GM23338 (cell line): ENCODE results near the gene POLD4. TPM values are rescaled to one million over a fixed set of nuclear protein-coding genes. Genes with fewer than 3 reads are reported as not detected.

ENCODE experiments used
- ATAC-seq: fragments of 200-7000 bp; cut with Tn5 transposase; 3 replicates; pipeline ENCODE4 v1.9.1; 2020
- DNase-seq: peaks from one replicate; pipeline ENCODE4 v3.0.0-alpha.2; 2015; ENCODE audit warnings: low spot score
- H2AFZ ChIP-seq: fragments of 200-600 bp; sonication (generic); 2 replicates; pipeline ENCODE4 v1.8.0; 2016; ENCODE audit warnings: antibody characterized with exemption, mild to moderate bottlenecking, moderate library complexity
- H3F3A ChIP-seq: fragments of 200-600 bp; sonication (generic); replicated peaks from 2 replicates; pipeline ENCODE4 v1.8.0; 2017; ENCODE audit warnings: antibody characterized with exemption, mixed run types, low read depth
- H3K27ac ChIP-seq: fragments of 200-600 bp; sonication (generic); 2 replicates; pipeline ENCODE4 v1.6.1; 2016; ENCODE audit warnings: low read depth
- H3K27me3 ChIP-seq: fragments of 200-600 bp; sonication (generic); 2 replicates; pipeline ENCODE4 v1.8.0; 2016; ENCODE audit warnings: mild to moderate bottlenecking, mixed run types, moderate library complexity; ENCODE audit not compliant: insufficient read depth
- H3K36me3 ChIP-seq: fragments of 200-600 bp; sonication (generic); 2 replicates; pipeline ENCODE4 v1.8.0; 2016; ENCODE audit warnings: mild to moderate bottlenecking; ENCODE audit not compliant: insufficient read depth
- H3K4me1 ChIP-seq: fragments of 200-600 bp; sonication (generic); 2 replicates; pipeline ENCODE4 v1.8.0; 2016; ENCODE audit warnings: mild to moderate bottlenecking, moderate library complexity; ENCODE audit not compliant: insufficient read depth
- H3K4me2 ChIP-seq: fragments of 200-600 bp; sonication (generic); 2 replicates; pipeline ENCODE4 v1.7.1; 2017; ENCODE audit warnings: mixed run types
- H3K4me3 ChIP-seq: fragments of 200-600 bp; sonication (generic); 2 replicates; pipeline ENCODE4 v1.6.1; 2016; ENCODE audit warnings: mixed run types
- H3K79me2 ChIP-seq: fragments of 200-600 bp; sonication (generic); replicated peaks from 2 replicates; pipeline ENCODE4 v1.8.0; 2017; ENCODE audit warnings: mild to moderate bottlenecking; ENCODE audit not compliant: insufficient read depth
- H3K9me2 ChIP-seq: fragments of 200-600 bp; sonication (generic); 2 replicates; pipeline ENCODE4 v1.8.0; 2017; ENCODE audit not compliant: insufficient read depth
- H4K20me1 ChIP-seq: fragments of 200-600 bp; sonication (generic); replicated peaks from 2 replicates; pipeline ENCODE4 v1.8.0; 2017; ENCODE audit warnings: mild to moderate bottlenecking; ENCODE audit not compliant: insufficient read depth
- H3K27ac Mint-ChIP-seq: 2 replicates; pipeline ENCODE4 v1.8.0; 2020; ENCODE audit warnings: inconsistent platforms, mild to moderate bottlenecking, moderate library complexity, mixed read lengths
- H3K27me3 Mint-ChIP-seq: 3 replicates; pipeline ENCODE4 v1.8.0; 2022; ENCODE audit warnings: low read depth, mild to moderate bottlenecking, moderate library complexity, mixed read lengths, inconsistent platforms; ENCODE audit not compliant: insufficient read depth, poor library complexity
- H3K36me3 Mint-ChIP-seq: 3 replicates; pipeline ENCODE4 v1.8.0; 2021; ENCODE audit warnings: low read depth, mild to moderate bottlenecking, inconsistent platforms, moderate library complexity, mixed read lengths
- H3K4me1 Mint-ChIP-seq: 3 replicates; pipeline ENCODE4 v1.8.0; 2020; ENCODE audit warnings: mild to moderate bottlenecking, inconsistent platforms, mixed read lengths
- H3K4me3 Mint-ChIP-seq: 3 replicates; pipeline ENCODE4 v1.8.0; 2021; ENCODE audit warnings: moderate library complexity, mild to moderate bottlenecking, inconsistent platforms, mixed read lengths
- H3K9me3 Mint-ChIP-seq: 3 replicates; pipeline ENCODE4 v1.8.0; 2020; ENCODE audit warnings: moderate library complexity, mild to moderate bottlenecking, inconsistent platforms, mixed read lengths
- CREB1 ChIP-seq: fragments of 250-450 bp; sonication (Bioruptor Pico); IDR thresholded peaks from 2 replicates; pipeline ENCODE4 v1.5.0; 2020; ENCODE audit warnings: low read depth, mild to moderate bottlenecking, moderate library complexity
- CTCF ChIP-seq, 2 experiments: fragments of 200-600 bp in 1 of 2; sonication (generic) in 1 of 2; conservative IDR thresholded peaks; 2 replicates each; pipeline versions ENCODE4 v1.5.1 to v1.6.1; 2016 to 2017; ENCODE audit warnings: antibody characterized with exemption in 2 of 2, low read depth in 2 of 2, mild to moderate bottlenecking in 2 of 2, moderate library complexity in 1 of 2
- ETS1 ChIP-seq: IDR thresholded peaks from 2 replicates; pipeline ENCODE4 v1.6.1; 2016; ENCODE audit warnings: antibody characterized with exemption
- EZH2 ChIP-seq: fragments of 200-600 bp; sonication (generic); IDR thresholded peaks from one replicate; pipeline ENCODE4 v1.8.0; 2017; ENCODE audit warnings: antibody characterized with exemption, mild to moderate bottlenecking, low read depth; ENCODE audit not compliant: unreplicated experiment
- EZH2phosphoT487 ChIP-seq: fragments of 200-600 bp; sonication (generic); IDR thresholded peaks from one replicate; pipeline ENCODE4 v1.8.1; 2018; ENCODE audit warnings: antibody characterized with exemption; ENCODE audit not compliant: unreplicated experiment
- JUNB ChIP-seq: IDR thresholded peaks from one replicate; pipeline ENCODE4 v1.6.1; 2016; ENCODE audit warnings: antibody characterized with exemption; ENCODE audit not compliant: unreplicated experiment
- NANOG ChIP-seq: IDR thresholded peaks from 2 replicates; pipeline ENCODE4 v1.6.1; 2016; ENCODE audit warnings: antibody characterized with exemption, borderline replicate concordance
- POLR2AphosphoS5 ChIP-seq: IDR thresholded peaks from 2 replicates; pipeline ENCODE4 v1.6.1; 2016; ENCODE audit warnings: antibody characterized with exemption, low read depth
- REST ChIP-seq: IDR thresholded peaks from one replicate; pipeline ENCODE4 v1.6.1; 2018; ENCODE audit warnings: antibody characterized with exemption; ENCODE audit not compliant: unreplicated experiment
- STAT1 ChIP-seq: IDR thresholded peaks from one replicate; pipeline ENCODE4 v1.6.1; 2016; ENCODE audit warnings: antibody characterized with exemption; ENCODE audit not compliant: unreplicated experiment
- ZNF114 ChIP-seq: fragments of 250-450 bp; sonication (Bioruptor Pico); IDR thresholded peaks from 2 replicates; pipeline ENCODE4 v1.5.0; 2020; ENCODE audit warnings: mild to moderate bottlenecking, moderate library complexity
- ZNF331 ChIP-seq: fragments of 250-450 bp; sonication (Bioruptor Pico); IDR thresholded peaks from 2 replicates; pipeline ENCODE4 v1.5.0; 2020; ENCODE audit warnings: low read depth, mild to moderate bottlenecking, moderate library complexity
- polyA plus RNA-seq: library from polyadenylated mRNA; unstranded; fragments of >200 nt; fragmentation: Nextera tagmentation; extraction: Ambion mirVana; gene quantifications from 2 replicates; pipeline ENCODE4 v1.2.1, GENCODE V29; 2016
- total RNA-seq: library from RNA; depleted of rRNA; stranded (reverse); fragments of >200 nt; shearing (Covaris generic); gene quantifications from 2 replicates; pipeline ENCODE4 v1.2.3, GENCODE V29; 2014
- TF ChIP-seq, protein P1 (sequence below): fragments of 250-450 bp; sonication (Bioruptor Pico); IDR thresholded peaks from 2 replicates; pipeline ENCODE4 v1.5.0; 2020; ENCODE audit warnings: mild to moderate bottlenecking, moderate library complexity

The POLD4 gene
- total and polyA plus RNA-seq, 2 experiments from 2014 or later, result 16.2 to 23.0 TPM

- Mint-ChIP-seq H3K27ac (no peak overlapping the region), H3K4me1 (peaks cover 46% of the 10 kb centered on the region), H3K36me3 (no peaks in the 10 kb centered on the region; the same call in 2 of the 3 replicates), H3K27me3 (peaks cover 37% of the 10 kb centered on the region), H3K4me3 (0 out of 3 replicates have a peak overlapping the region, but pooled peaks have one; percentile 7), H3K9me3 (no peaks in the 10 kb centered on the region)
- ATAC-seq (peak; percentile 0; the same call in 1 of the 3 replicates), DNase-seq (no peak)
- H2AFZ ChIP-seq, result no peak overlapping the region
- no peaks in the 10 kb centered on the region for H3K9me2 ChIP-seq
- H3K27ac ChIP-seq, result no peak overlapping the region
- peaks cover 74% of the 10 kb centered on the region for H3K27me3 ChIP-seq
- peak overlapping the region; percentile 87 for H3K4me2 ChIP-seq
- H3K4me1 ChIP-seq, result peaks cover 34% of the 10 kb centered on the region
- no peaks in the 10 kb centered on the region for H4K20me1 ChIP-seq
- H3K36me3 ChIP-seq, result no peaks in the 10 kb centered on the region
- H3K79me2 ChIP-seq, result no peaks in the 10 kb centered on the region
- 0 out of 2 replicates have a peak overlapping the region, but pooled peaks have one; percentile 28 for H3K4me3 ChIP-seq
- 0 out of 2 replicates have a peak, but pooled peaks cover 4% of the 10 kb centered on the region for H3F3A ChIP-seq
- no peak for TF ChIP-seq STAT1
- no peak for TF ChIP-seq CREB1
- TF ChIP-seq EZH2, result no peak
- no peak for TF ChIP-seq NANOG
- no peak for TF ChIP-seq ZNF331 (CRISPR knock-in tag)
- TF ChIP-seq REST, result no peak
- TF ChIP-seq, protein P1, sequence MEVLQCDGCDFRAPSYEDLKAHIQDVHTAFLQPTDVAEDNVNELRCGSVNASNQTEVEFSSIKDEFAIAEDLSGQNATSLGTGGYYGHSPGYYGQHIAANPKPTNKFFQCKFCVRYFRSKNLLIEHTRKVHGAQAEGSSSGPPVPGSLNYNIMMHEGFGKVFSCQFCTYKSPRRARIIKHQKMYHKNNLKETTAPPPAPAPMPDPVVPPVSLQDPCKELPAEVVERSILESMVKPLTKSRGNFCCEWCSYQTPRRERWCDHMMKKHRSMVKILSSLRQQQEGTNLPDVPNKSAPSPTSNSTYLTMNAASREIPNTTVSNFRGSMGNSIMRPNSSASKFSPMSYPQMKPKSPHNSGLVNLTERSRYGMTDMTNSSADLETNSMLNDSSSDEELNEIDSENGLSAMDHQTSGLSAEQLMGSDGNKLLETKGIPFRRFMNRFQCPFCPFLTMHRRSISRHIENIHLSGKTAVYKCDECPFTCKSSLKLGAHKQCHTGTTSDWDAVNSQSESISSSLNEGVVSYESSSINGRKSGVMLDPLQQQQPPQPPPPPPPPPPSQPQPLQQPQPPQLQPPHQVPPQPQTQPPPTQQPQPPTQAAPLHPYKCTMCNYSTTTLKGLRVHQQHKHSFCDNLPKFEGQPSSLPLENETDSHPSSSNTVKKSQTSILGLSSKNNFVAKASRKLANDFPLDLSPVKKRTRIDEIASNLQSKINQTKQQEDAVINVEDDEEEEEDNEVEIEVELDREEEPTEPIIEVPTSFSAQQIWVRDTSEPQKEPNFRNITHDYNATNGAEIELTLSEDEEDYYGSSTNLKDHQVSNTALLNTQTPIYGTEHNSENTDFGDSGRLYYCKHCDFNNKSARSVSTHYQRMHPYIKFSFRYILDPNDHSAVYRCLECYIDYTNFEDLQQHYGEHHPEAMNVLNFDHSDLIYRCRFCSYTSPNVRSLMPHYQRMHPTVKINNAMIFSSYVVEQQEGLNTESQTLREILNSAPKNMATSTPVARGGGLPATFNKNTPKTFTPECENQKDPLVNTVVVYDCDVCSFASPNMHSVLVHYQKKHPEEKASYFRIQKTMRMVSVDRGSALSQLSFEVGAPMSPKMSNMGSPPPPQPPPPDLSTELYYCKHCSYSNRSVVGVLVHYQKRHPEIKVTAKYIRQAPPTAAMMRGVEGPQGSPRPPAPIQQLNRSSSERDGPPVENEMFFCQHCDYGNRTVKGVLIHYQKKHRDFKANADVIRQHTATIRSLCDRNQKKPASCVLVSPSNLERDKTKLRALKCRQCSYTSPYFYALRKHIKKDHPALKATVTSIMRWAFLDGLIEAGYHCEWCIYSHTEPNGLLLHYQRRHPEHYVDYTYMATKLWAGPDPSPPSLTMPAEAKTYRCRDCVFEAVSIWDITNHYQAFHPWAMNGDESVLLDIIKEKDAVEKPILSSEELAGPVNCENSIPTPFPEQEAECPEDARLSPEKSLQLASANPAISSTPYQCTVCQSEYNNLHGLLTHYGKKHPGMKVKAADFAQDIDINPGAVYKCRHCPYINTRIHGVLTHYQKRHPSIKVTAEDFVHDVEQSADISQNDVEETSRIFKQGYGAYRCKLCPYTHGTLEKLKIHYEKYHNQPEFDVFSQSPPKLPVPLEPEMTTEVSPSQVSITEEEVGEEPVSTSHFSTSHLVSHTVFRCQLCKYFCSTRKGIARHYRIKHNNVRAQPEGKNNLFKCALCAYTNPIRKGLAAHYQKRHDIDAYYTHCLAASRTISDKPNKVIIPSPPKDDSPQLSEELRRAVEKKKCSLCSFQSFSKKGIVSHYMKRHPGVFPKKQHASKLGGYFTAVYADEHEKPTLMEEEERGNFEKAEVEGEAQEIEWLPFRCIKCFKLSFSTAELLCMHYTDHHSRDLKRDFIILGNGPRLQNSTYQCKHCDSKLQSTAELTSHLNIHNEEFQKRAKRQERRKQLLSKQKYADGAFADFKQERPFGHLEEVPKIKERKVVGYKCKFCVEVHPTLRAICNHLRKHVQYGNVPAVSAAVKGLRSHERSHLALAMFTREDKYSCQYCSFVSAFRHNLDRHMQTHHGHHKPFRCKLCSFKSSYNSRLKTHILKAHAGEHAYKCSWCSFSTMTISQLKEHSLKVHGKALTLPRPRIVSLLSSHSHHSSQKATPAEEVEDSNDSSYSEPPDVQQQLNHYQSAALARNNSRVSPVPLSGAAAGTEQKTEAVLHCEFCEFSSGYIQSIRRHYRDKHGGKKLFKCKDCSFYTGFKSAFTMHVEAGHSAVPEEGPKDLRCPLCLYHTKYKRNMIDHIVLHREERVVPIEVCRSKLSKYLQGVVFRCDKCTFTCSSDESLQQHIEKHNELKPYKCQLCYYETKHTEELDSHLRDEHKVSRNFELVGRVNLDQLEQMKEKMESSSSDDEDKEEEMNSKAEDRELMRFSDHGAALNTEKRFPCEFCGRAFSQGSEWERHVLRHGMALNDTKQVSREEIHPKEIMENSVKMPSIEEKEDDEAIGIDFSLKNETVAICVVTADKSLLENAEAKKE, result no peak
- no peak for TF ChIP-seq POLR2AphosphoS5
- no peak for TF ChIP-seq JUNB
- TF ChIP-seq EZH2phosphoT487, result no peak
- TF ChIP-seq ZNF114 (CRISPR knock-in tag), result no peak
- TF ChIP-seq ETS1, result no peak
- no peak for TF ChIP-seq CTCF (conservative IDR thresholded peaks at IDR 0.05; ENCODE audit: low read depth in 2 of 2)
Observed at GRCh38 chr11:67370351-67371076, 17.2 kb upstream of the POLD4 start.
